HepG2 (cell line): ENCODE data around the gene CLPTM1L. TPM values are rescaled to one million over a fixed set of nuclear protein-coding genes. Genes with fewer than 3 reads are reported as not detected.

ENCODE experiments used
- ATAC-seq: fragments of 200-7000 bp; cut with Tn5 transposase; 3 replicates; pipeline ENCODE4 v1.9.1; 2020; ENCODE audit warnings: mild to moderate bottlenecking, moderate library complexity
- BruUV-seq: library from RNA; stranded (reverse); fragments of 400-500 nt; replicated peaks from 2 replicates; lab custom pipeline; 2021; lab: Mats Ljungman, UMichigan
- CTCF ChIA-PET: fragments of 300-600 bp; formaldehyde crosslinking; extraction: SDS; loops from one replicate; lab custom pipeline; 2021; ENCODE audit warnings: low total read pairs, inconsistent platforms, low intra/inter-chr PET ratio; lab: Yijun Ruan, JAX
- POLR2A ChIA-PET: fragments of 350-600 bp; sonication (Branson Sonifier 250); formaldehyde crosslinking; loops from one replicate; lab custom pipeline; 2020; ENCODE audit warnings: antibody characterized with exemption, inconsistent platforms; lab: Yijun Ruan, JAX
- DNase-seq: peaks from one replicate; pipeline ENCODE4 v3.0.0-alpha.2; 2015; ENCODE audit warnings: low spot score
- FAIRE-seq: peaks from 3 replicates; lab custom pipeline; 2011; peaks lifted over from hg19 to GRCh38; lab: Jason Lieb, UNC
- H2AFZ ChIP-seq: one replicate; pipeline ENCODE4 v1.6.1; 2011; ENCODE audit warnings: low read length, inconsistent platforms
- H3K27ac ChIP-seq: fragments of 300-600 bp; 3 replicates; pipeline ENCODE4 v1.8.0; 2011; ENCODE audit warnings: mixed run types, mild to moderate bottlenecking, mixed read lengths, low read length, inconsistent platforms; ENCODE audit not compliant: insufficient read depth; ENCODE audit errors: extremely low read length
- H3K27me3 ChIP-seq, 2 experiments: fragments of 200-600 bp in 1 of 2; 2 replicates in 1 of 2; 3 replicates in 1 of 2; pipeline versions ENCODE4 v1.6.0 to v1.8.0; 2011; ENCODE audit warnings: low read length in 2 of 2, mild to moderate bottlenecking in 2 of 2, moderate library complexity in 2 of 2, inconsistent platforms in 1 of 2; ENCODE audit not compliant: insufficient read depth in 2 of 2, control insufficient read depth in 1 of 2
- H3K36me3 ChIP-seq, 2 experiments: fragments of 200-600 bp in 1 of 2; replicated peaks in 1 of 2; 2 replicates in 1 of 2; 3 replicates in 1 of 2; pipeline versions ENCODE4 v1.5.1 to v1.8.0; 2011; ENCODE audit warnings: low read length in 2 of 2, inconsistent platforms in 1 of 2; ENCODE audit not compliant: insufficient read depth in 2 of 2, control insufficient read depth in 1 of 2
- H3K4me1 ChIP-seq: 2 replicates; pipeline ENCODE4 v1.5.1; 2012; ENCODE audit warnings: low read length, inconsistent platforms; ENCODE audit not compliant: insufficient read depth
- H3K4me2 ChIP-seq: 2 replicates; pipeline ENCODE4 v1.6.0; 2011; ENCODE audit warnings: low read depth, low read length, inconsistent platforms
- H3K4me3 ChIP-seq, 3 experiments: fragments of 200-600 bp in 1 of 3; sonication (generic), shearing (Covaris generic) in 1 of 3; replicated peaks in 1 of 3; 2 replicates each; pipeline ENCODE4 v1.5.1; 2011 to 2016; ENCODE audit warnings: low read length in 3 of 3, inconsistent platforms in 2 of 3, low read depth in 2 of 3, mild to moderate bottlenecking in 2 of 3, control low read depth in 1 of 3, mixed read lengths in 1 of 3; ENCODE audit not compliant: insufficient read depth in 1 of 3
- H3K79me2 ChIP-seq: one replicate; pipeline ENCODE4 v1.6.1; 2011; ENCODE audit warnings: low read length, inconsistent platforms; ENCODE audit not compliant: insufficient read depth
- H3K9ac ChIP-seq: 2 replicates; pipeline ENCODE4 v1.6.0; 2011; ENCODE audit warnings: mild to moderate bottlenecking, low read depth, low read length, inconsistent platforms; ENCODE audit not compliant: insufficient read depth
- H3K9me3 ChIP-seq: 2 replicates; pipeline ENCODE4 v1.5.1; 2012; ENCODE audit warnings: mild to moderate bottlenecking, low read length
- H4K20me1 ChIP-seq: 2 replicates; pipeline ENCODE4 v1.6.0; 2011; ENCODE audit warnings: inconsistent platforms, mild to moderate bottlenecking, low read length, moderate library complexity; ENCODE audit not compliant: insufficient read depth
- CHD2 ChIP-seq: IDR thresholded peaks from 2 replicates; pipeline ENCODE4 v1.6.1; 2011; ENCODE audit warnings: low read depth, low read length, improper control_type of control experiment
- CREB1 ChIP-seq, 2 experiments: fragments of 450-650 bp in 1 of 2; IDR thresholded peaks; 2 replicates each; pipeline ENCODE4 v1.6.1; 2016 to 2017; ENCODE audit warnings: control low read depth in 1 of 2, mild to moderate bottlenecking in 1 of 2, missing compliant biosample characterization in 1 of 2, missing genetic modification characterization in 1 of 2
- ETS1 ChIP-seq: sonication (generic); formaldehyde crosslinking; IDR thresholded peaks from 2 replicates; pipeline ENCODE4 v1.4.0; 2020; ENCODE audit warnings: missing genetic modification reagents
- GLMP ChIP-seq: sonication (generic); formaldehyde crosslinking; IDR thresholded peaks from 2 replicates; pipeline ENCODE4 v1.9.0; 2021; ENCODE audit warnings: missing genetic modification reagents, mild to moderate bottlenecking, borderline replicate concordance
- HNF4G ChIP-seq, 2 experiments: sonication (generic) in 1 of 2; formaldehyde crosslinking in 1 of 2; IDR thresholded peaks; 2 replicates each; pipeline versions ENCODE4 v1.4.0 to v1.6.1; 2011 to 2020; ENCODE audit warnings: borderline replicate concordance in 2 of 2, low read depth in 2 of 2, mild to moderate bottlenecking in 2 of 2, low read length in 1 of 2, missing genetic modification reagents in 1 of 2, moderate library complexity in 1 of 2
- IRF1 ChIP-seq: sonication (generic); formaldehyde crosslinking; IDR thresholded peaks from 2 replicates; pipeline ENCODE4 v1.4.0; 2020; ENCODE audit warnings: low read depth, mild to moderate bottlenecking, missing genetic modification reagents
- JARID2 ChIP-seq: sonication (generic); formaldehyde crosslinking; IDR thresholded peaks from 2 replicates; pipeline ENCODE4 v1.8.1; 2023; ENCODE audit warnings: missing genetic modification reagents, inconsistent platforms; ENCODE audit not compliant: insufficient replicate concordance
- KDM5B ChIP-seq: sonication (generic); formaldehyde crosslinking; IDR thresholded peaks from 2 replicates; pipeline ENCODE4 v1.4.0; 2020; ENCODE audit warnings: missing genetic modification reagents, mild to moderate bottlenecking, borderline replicate concordance
- RXRB ChIP-seq: IDR thresholded peaks from 2 replicates; pipeline ENCODE4 v1.6.1; 2016; ENCODE audit warnings: borderline replicate concordance, missing genetic modification reagents, missing compliant biosample characterization
- ZGPAT ChIP-seq: IDR thresholded peaks from 2 replicates; pipeline ENCODE4 v1.6.1; 2016; ENCODE audit warnings: mild to moderate bottlenecking
- WGBS: methylation state at CpG from one replicate; pipeline ENCODE4 v1.1.6; 2017; ENCODE audit warnings: low lambda C conversion rate; 5-methylcytosine and 5-hydroxymethylcytosine counted together
- in situ Hi-C: cut with HindIII; loops from 2 replicates; pipeline ENCODE4 v1.10.0; 2017; ENCODE audit warnings: low pct_unique_long_range_greater_than_20kb; ENCODE audit not compliant: extremely low pct_ligation_motif_present
- intact Hi-C: fragments of 100-400 bp; cut with micrococcal nuclease; formaldehyde crosslinking; loops from one replicate; pipeline ENCODE4 v1.10.0; 2022; ENCODE audit not compliant: unreplicated experiment
- polyA plus RNA-seq, 8 experiments: library from polyadenylated mRNA; depleted of rRNA in 3 of 8; stranded (reverse) in 7 of 8; unstranded in 1 of 8; fragments of >200 nt; fragmentation: Illumina TruSeq in 4 of 8; extraction: Trizol in 4 of 8; gene quantifications; 2 replicates each; pipeline versions ENCODE4 v1.2.1 to v1.2.3, GENCODE V29; 2011 to 2016; ENCODE audit warnings: low read depth in 4 of 8, missing spikeins in 1 of 8, mixed read lengths in 1 of 8; ENCODE audit not compliant: insufficient read depth in 1 of 8
- total RNA-seq, 5 experiments: library from RNA; depleted of rRNA; stranded (reverse); fragments of >200 nt; fragmentation: Illumina TruSeq; extraction: Trizol; gene quantifications; 2 replicates each; pipeline ENCODE4 v1.2.3, GENCODE V29; 2016; ENCODE audit warnings: low read depth in 1 of 5

CLPTM1L gene
- total and polyA plus RNA-seq, 2 of the 13 experiments (the other 11 are each of a cell fraction or from before 2014, with no cell fraction given), result 80.3 to 124 TPM

GRCh38 chr5:1375871-1376810 lies 31.2 kb upstream of the CLPTM1L start:
- H4K20me1 ChIP-seq, result no peaks in the 10 kb centered on the region; the same call in 1 of the 2 replicates
- H3K27me3 ChIP-seq, result peaks cover 10 to 68% of the 10 kb centered on the region in 2 experiments
- no peaks in the 10 kb centered on the region for H3K79me2 ChIP-seq
- in situ Hi-C loops (no loop called here), intact Hi-C loops (no loop called here)
- CTCF ChIA-PET, result no interaction called here
- H3K9ac ChIP-seq, result no peak overlapping the region
- 37% methylated on average over 19 of the region's 23 CpGs for WGBS
- TF ChIP-seq CREB1 (IDR thresholded peaks at IDR 0.05) (peak; percentile 16; the same call in 1 of the 2 replicates), CREB1 (CRISPR knock-in tag; IDR thresholded peaks at IDR 0.05) (no peak), HNF4G (IDR thresholded peaks at IDR 0.05; ENCODE audit: borderline replicate concordance, low read depth, low read length) (no peak), HNF4G (CRISPR knock-in tag; IDR thresholded peaks at IDR 0.05; ENCODE audit: borderline replicate concordance, low read depth) (no peak), GLMP (CRISPR knock-in tag) (no peak)
- no peak for DNase-seq
- BruUV-seq, result no TSS peak
- H3K4me1 ChIP-seq, result peaks cover 8% of the 10 kb centered on the region
- no peaks in the 10 kb centered on the region for H3K9me3 ChIP-seq
- ATAC-seq, result no peak
- POLR2A ChIA-PET, result no interaction called here
- H3K27ac ChIP-seq, result no peak overlapping the region
- no peak overlapping the region for H3K4me3 ChIP-seq
- FAIRE-seq, result no peak
- H3K4me2 ChIP-seq, result no peak overlapping the region
- H2AFZ ChIP-seq, result no peak overlapping the region
- no peaks in the 10 kb centered on the region for H3K36me3 ChIP-seq

DNA sequence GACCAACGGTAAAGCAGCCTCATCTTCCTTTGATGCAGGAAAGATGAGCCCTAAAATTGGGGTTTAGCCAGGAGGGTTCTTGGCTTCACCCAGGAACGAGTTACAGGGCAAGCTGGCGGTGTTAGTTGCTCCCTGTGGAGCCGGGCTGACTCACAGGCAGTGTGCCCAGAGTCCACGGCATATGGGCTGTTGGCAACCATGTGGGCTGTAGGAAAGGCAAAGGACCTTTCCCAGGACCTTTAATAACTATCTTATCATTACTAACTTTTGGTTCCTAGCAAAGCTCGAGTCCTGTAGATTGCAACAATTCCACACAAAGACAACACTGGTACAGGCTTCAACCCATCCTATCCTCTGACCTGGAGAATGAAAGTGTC lies 29.8 kb upstream of the CLPTM1L start:
- H3K4me3 ChIP-seq, result no peak overlapping the region
- ChIA-PET CTCF (no interaction called here), POLR2A (no interaction called here)
- no peaks in the 10 kb centered on the region for H3K79me2 ChIP-seq
- H3K4me1 ChIP-seq, result no peaks in the 10 kb centered on the region
- DNase-seq, result no peak
- no peak; the same call in 2 of the 3 replicates for ATAC-seq
- no peaks in the 10 kb centered on the region for H4K20me1 ChIP-seq
- in situ Hi-C loops, result no loop called here
- 3% methylated on average over 6 of the region's 6 CpGs for WGBS
- intact Hi-C loops, result no loop called here
- no peaks in the 10 kb centered on the region for H3K36me3 ChIP-seq
- no peak overlapping the region for H3K4me2 ChIP-seq
- H3K9me3 ChIP-seq, result no peaks in the 10 kb centered on the region
- peaks cover 8 to 70% of the 10 kb centered on the region in 2 experiments for H3K27me3 ChIP-seq
- H3K27ac ChIP-seq, result no peak overlapping the region
- H3K9ac ChIP-seq, result no peak overlapping the region
- H2AFZ ChIP-seq, result no peak overlapping the region
- no TSS peak for BruUV-seq
- FAIRE-seq, result no peak
- no peak for TF ChIP-seq ETS1 (CRISPR knock-in tag)
- TF ChIP-seq IRF1 (CRISPR knock-in tag), result no peak
- no peak for TF ChIP-seq RXRB
- TF ChIP-seq KDM5B, result no peak
- no peak for TF ChIP-seq JARID2 (CRISPR knock-in tag)
- TF ChIP-seq ZGPAT (CRISPR knock-in tag), result no peak
- no peak for TF ChIP-seq CHD2
